GM12878 (cell line): ENCODE measurements around the gene PLA2G4A. TPM values are rescaled to one million over a fixed set of nuclear protein-coding genes. Genes with fewer than 3 reads are reported as not detected.

Source experiments
- LARP7 ChIP-seq: fragments of 450-650 bp; IDR thresholded peaks from 2 replicates; pipeline ENCODE4 v1.6.1; 2017; ENCODE audit warnings: mild to moderate bottlenecking
- polyA plus RNA-seq, 11 experiments: library from polyadenylated mRNA; depleted of rRNA in 4 of 11; unstranded in 6 of 11; stranded (reverse) in 5 of 11; fragments of >200 nt; fragmentation: Nextera tagmentation in 4 of 11; fragmentation: Illumina TruSeq in 1 of 11; extraction: Ambion mirVana in 4 of 11; extraction: Trizol in 1 of 11; gene quantifications; 1 replicate in 1 of 11; 2 replicates in 10 of 11; pipeline versions ENCODE4 v1.2.1 to v1.2.3, GENCODE V29; 2011 to 2016; ENCODE audit warnings: inconsistent platforms in 2 of 11, missing spikeins in 2 of 11, low read depth in 1 of 11
- total RNA-seq, 4 experiments: library from RNA; depleted of rRNA in 3 of 4; stranded (reverse); fragments of >200 nt in 3 of 4; fragmentation: Illumina TruSeq in 1 of 4; extraction: Trizol in 1 of 4; gene quantifications; 2 replicates each; pipeline versions ENCODE4 v1.2.1 to v1.2.3, GENCODE V29; 2013 to 2021
- TF ChIP-seq, protein P1 (sequence below), 3 experiments: IDR thresholded peaks in 2 of 3; conservative IDR thresholded peaks in 1 of 3; 2 replicates each; pipeline ENCODE4 v1.5.1; 2011; ENCODE audit warnings: low read depth in 3 of 3, low read length in 3 of 3, mild to moderate bottlenecking in 3 of 3, control low read depth in 2 of 3, moderate library complexity in 2 of 3, inconsistent platforms in 1 of 3, mixed read lengths in 1 of 3; ENCODE audit not compliant: control insufficient read depth in 2 of 3, insufficient read depth in 1 of 3; ENCODE audit errors: extremely low read depth in 1 of 3
- TF ChIP-seq, protein P2 (sequence below): fragments of 450-650 bp; IDR thresholded peaks from 2 replicates; pipeline ENCODE4 v1.6.1; 2016; ENCODE audit warnings: mild to moderate bottlenecking, moderate library complexity, borderline replicate concordance
- TF ChIP-seq, protein P3 (sequence below): fragments of 450-650 bp; IDR thresholded peaks from 2 replicates; pipeline ENCODE4 v1.6.1; 2017; ENCODE audit warnings: borderline replicate concordance

Gene PLA2G4A
- total and polyA plus RNA-seq, 10 of the 15 experiments (the other 5 are each of a cell fraction or from before 2014, with no cell fraction given), result 0.70 to 3.3 (median 1.5) TPM; not detected in 1

DNA sequence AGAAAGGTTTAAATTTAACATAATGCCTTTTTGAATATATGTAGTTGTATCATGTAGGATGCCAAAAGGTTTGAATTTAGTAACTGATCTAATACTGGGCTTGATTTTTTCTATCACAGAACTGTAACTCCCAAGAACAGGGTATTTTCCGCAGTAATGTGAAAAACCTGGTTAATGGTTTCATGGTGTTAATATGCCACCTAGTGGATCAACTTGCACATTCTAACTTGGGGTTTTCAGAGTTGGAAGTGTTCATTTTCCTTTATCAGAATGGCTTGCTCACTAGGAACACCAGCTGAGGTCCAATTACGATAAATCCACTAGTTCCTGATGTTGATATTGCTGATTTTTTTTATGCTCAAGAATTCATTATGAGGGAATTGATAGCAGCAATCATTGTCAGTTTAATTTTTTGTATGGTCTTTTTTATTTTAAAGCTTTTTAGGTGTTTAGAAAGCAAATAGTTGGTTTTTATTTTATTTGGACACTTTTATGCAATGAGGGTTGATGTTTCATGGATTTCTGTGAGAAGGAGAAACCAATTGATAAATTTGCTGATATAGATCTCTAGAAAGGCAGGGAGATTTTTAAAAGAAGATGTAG, 157.2 kb downstream of the PLA2G4A start (continued):
- TF ChIP-seq, protein P1, sequence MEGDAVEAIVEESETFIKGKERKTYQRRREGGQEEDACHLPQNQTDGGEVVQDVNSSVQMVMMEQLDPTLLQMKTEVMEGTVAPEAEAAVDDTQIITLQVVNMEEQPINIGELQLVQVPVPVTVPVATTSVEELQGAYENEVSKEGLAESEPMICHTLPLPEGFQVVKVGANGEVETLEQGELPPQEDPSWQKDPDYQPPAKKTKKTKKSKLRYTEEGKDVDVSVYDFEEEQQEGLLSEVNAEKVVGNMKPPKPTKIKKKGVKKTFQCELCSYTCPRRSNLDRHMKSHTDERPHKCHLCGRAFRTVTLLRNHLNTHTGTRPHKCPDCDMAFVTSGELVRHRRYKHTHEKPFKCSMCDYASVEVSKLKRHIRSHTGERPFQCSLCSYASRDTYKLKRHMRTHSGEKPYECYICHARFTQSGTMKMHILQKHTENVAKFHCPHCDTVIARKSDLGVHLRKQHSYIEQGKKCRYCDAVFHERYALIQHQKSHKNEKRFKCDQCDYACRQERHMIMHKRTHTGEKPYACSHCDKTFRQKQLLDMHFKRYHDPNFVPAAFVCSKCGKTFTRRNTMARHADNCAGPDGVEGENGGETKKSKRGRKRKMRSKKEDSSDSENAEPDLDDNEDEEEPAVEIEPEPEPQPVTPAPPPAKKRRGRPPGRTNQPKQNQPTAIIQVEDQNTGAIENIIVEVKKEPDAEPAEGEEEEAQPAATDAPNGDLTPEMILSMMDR (IDR thresholded peaks at IDR 0.05 in 2 of 3, conservative IDR thresholded peaks at IDR 0.05 in 1 of 3; ENCODE audit: control insufficient read depth in 2 of 3, extremely low read depth in 1 of 3, insufficient read depth in 1 of 3, low read depth in 3 of 3, low read length in 3 of 3), result peak; percentile 43 to 83 (median 68); a peak in 5 of 6 replicates
- TF ChIP-seq, protein P2, sequence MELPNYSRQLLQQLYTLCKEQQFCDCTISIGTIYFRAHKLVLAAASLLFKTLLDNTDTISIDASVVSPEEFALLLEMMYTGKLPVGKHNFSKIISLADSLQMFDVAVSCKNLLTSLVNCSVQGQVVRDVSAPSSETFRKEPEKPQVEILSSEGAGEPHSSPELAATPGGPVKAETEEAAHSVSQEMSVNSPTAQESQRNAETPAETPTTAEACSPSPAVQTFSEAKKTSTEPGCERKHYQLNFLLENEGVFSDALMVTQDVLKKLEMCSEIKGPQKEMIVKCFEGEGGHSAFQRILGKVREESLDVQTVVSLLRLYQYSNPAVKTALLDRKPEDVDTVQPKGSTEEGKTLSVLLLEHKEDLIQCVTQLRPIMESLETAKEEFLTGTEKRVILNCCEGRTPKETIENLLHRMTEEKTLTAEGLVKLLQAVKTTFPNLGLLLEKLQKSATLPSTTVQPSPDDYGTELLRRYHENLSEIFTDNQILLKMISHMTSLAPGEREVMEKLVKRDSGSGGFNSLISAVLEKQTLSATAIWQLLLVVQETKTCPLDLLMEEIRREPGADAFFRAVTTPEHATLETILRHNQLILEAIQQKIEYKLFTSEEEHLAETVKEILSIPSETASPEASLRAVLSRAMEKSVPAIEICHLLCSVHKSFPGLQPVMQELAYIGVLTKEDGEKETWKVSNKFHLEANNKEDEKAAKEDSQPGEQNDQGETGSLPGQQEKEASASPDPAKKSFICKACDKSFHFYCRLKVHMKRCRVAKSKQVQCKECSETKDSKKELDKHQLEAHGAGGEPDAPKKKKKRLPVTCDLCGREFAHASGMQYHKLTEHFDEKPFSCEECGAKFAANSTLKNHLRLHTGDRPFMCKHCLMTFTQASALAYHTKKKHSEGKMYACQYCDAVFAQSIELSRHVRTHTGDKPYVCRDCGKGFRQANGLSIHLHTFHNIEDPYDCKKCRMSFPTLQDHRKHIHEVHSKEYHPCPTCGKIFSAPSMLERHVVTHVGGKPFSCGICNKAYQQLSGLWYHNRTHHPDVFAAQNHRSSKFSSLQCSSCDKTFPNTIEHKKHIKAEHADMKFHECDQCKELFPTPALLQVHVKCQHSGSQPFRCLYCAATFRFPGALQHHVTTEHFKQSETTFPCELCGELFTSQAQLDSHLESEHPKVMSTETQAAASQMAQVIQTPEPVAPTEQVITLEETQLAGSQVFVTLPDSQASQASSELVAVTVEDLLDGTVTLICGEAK, result no peak
- TF ChIP-seq, protein P3, sequence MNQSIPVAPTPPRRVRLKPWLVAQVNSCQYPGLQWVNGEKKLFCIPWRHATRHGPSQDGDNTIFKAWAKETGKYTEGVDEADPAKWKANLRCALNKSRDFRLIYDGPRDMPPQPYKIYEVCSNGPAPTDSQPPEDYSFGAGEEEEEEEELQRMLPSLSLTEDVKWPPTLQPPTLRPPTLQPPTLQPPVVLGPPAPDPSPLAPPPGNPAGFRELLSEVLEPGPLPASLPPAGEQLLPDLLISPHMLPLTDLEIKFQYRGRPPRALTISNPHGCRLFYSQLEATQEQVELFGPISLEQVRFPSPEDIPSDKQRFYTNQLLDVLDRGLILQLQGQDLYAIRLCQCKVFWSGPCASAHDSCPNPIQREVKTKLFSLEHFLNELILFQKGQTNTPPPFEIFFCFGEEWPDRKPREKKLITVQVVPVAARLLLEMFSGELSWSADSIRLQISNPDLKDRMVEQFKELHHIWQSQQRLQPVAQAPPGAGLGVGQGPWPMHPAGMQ, result no peak
- no peak for TF ChIP-seq LARP7
- TF ChIP-seq, all 136 proteins: peak for 7
